PC-9 (cell line): Measurements from ENCODE around the gene RTCA. TPM values are rescaled to one million over a fixed set of nuclear protein-coding genes. Genes with fewer than 3 reads are reported as not detected.
"Not testable (repeated sequence)": the region's sequence is repeated elsewhere in the genome, so short reads cannot be mapped to it uniquely, and the experiment has no call there.

ENCODE experiments used
- BruUV-seq: library from RNA; stranded (reverse); fragments of 400-500 nt; replicated peaks from 2 replicates; lab custom pipeline; 2021; lab: Mats Ljungman, UMichigan
- CTCF ChIA-PET: fragments of 300-600 bp; sonication (Branson Sonifier 250); formaldehyde crosslinking; loops from one replicate; lab custom pipeline; 2022; ENCODE audit warnings: antibody characterized with exemption; lab: Charles Lee
- POLR2A ChIA-PET: fragments of 300-600 bp; sonication (Branson Sonifier 250); formaldehyde crosslinking; loops from one replicate; lab custom pipeline; 2022; ENCODE audit warnings: antibody characterized with exemption; ENCODE audit not compliant: unreplicated experiment; lab: Charles Lee
- DNase-seq, 2 experiments: peaks; one replicate each; pipeline versions ENCODE4 v3.0.0 to v3.0.0-alpha.2; 2015 to 2022; ENCODE audit warnings: mixed read lengths in 1 of 2
- H2AFZ ChIP-seq: fragments of 200-600 bp; sonication (generic); 2 replicates; pipeline ENCODE4 v1.8.1; 2017; ENCODE audit warnings: antibody characterized with exemption
- H3F3A ChIP-seq: fragments of 200-600 bp; sonication (generic); 2 replicates; pipeline ENCODE4 v1.8.1; 2017; ENCODE audit warnings: antibody characterized with exemption, mild to moderate bottlenecking, low read depth; ENCODE audit not compliant: insufficient read depth
- H3K27ac ChIP-seq: fragments of 200-600 bp; sonication (generic); 2 replicates; pipeline ENCODE4 v1.6.1; 2016; ENCODE audit warnings: mixed run types
- H3K27me3 ChIP-seq: fragments of 200-600 bp; sonication (generic); 2 replicates; pipeline ENCODE4 v1.6.1; 2016; ENCODE audit warnings: low read depth, mixed run types; ENCODE audit not compliant: insufficient read depth
- H3K36me3 ChIP-seq: fragments of 200-600 bp; sonication (generic); 2 replicates; pipeline ENCODE4 v1.6.1; 2016; ENCODE audit warnings: low read depth, mixed run types
- H3K4me1 ChIP-seq: fragments of 200-600 bp; sonication (generic); replicated peaks from 2 replicates; pipeline ENCODE4 v1.6.1; 2016; ENCODE audit warnings: mixed run types; ENCODE audit not compliant: insufficient read depth
- H3K4me2 ChIP-seq: fragments of 200-600 bp; sonication (generic); 2 replicates; pipeline ENCODE4 v1.6.1; 2017; ENCODE audit warnings: mixed run types
- H3K4me3 ChIP-seq: fragments of 200-600 bp; sonication (generic); 2 replicates; pipeline ENCODE4 v1.6.1; 2016; ENCODE audit warnings: mixed run types
- H3K79me2 ChIP-seq: fragments of 200-600 bp; sonication (generic); 2 replicates; pipeline ENCODE4 v1.6.1; 2017; ENCODE audit warnings: low read depth, mixed run types
- H3K9me2 ChIP-seq: fragments of 200-600 bp; sonication (generic); 2 replicates; pipeline ENCODE4 v1.8.1; 2017; ENCODE audit warnings: mild to moderate bottlenecking; ENCODE audit not compliant: insufficient read depth
- H3K9me3 ChIP-seq: fragments of 200-600 bp; sonication (generic); 2 replicates; pipeline ENCODE4 v1.8.1; 2016; ENCODE audit warnings: low read depth; ENCODE audit not compliant: insufficient read depth
- H4K20me1 ChIP-seq: fragments of 200-600 bp; sonication (generic); 2 replicates; pipeline ENCODE4 v1.8.1; 2017; ENCODE audit not compliant: insufficient read depth
- CTCF ChIP-seq: fragments of 200-600 bp; sonication (generic); conservative IDR thresholded peaks from 2 replicates; pipeline ENCODE4 v1.6.1; 2017; ENCODE audit warnings: mixed run types, antibody characterized with exemption, mild to moderate bottlenecking, moderate library complexity
- EZH2 ChIP-seq: fragments of 200-600 bp; sonication (generic); IDR thresholded peaks from 2 replicates; pipeline ENCODE4 v1.8.0; 2017; ENCODE audit warnings: antibody characterized with exemption, low read depth
- intact Hi-C: fragments of 100-400 bp; cut with micrococcal nuclease; formaldehyde crosslinking; loops from one replicate; pipeline ENCODE4 v1.10.0; 2022; ENCODE audit not compliant: unreplicated experiment
- total RNA-seq: library from RNA; stranded (reverse); gene quantifications from 2 replicates; pipeline ENCODE4 v1.2.3, GENCODE V29; 2021

The RTCA gene
- total RNA-seq, 1 experiment from 2014 or later, result 38.1 TPM

GRCh38 chr1:100323419-100324106, 57.5 kb downstream of the RTCA start:
- Histone ChIP-seq H3K9me2 (no peaks in the 10 kb centered on the region), H3K79me2 (no peaks in the 10 kb centered on the region), H3K4me2 (no peak overlapping the region), H3K9me3 (no peaks in the 10 kb centered on the region), H3K27me3 (no peaks in the 10 kb centered on the region), H3K36me3 (no peaks in the 10 kb centered on the region), H2AFZ (peak overlapping the region; percentile 69; the same call in 1 of the 2 replicates), H4K20me1 (no peaks in the 10 kb centered on the region), H3K4me1 (peaks cover 15% of the 10 kb centered on the region), H3F3A (no peaks in the 10 kb centered on the region), H3K27ac (no peak overlapping the region), H3K4me3 (no peak overlapping the region)
- no TSS peak for BruUV-seq
- ChIA-PET CTCF (no interaction called here), POLR2A (no interaction called here)
- TF ChIP-seq CTCF, result no peak
- TF ChIP-seq EZH2, result no peak
- intact Hi-C loops, result no loop called here
- DNase-seq, result no peak

GRCh38 chr1:100325415-100326324, 59.7 kb downstream of the RTCA start:
- Histone ChIP-seq H3K4me3 (no peak overlapping the region), H3K79me2 (no peaks in the 10 kb centered on the region), H3K4me2 (peak overlapping the region; percentile 21), H3K4me1 (peaks cover 15% of the 10 kb centered on the region), H3K27me3 (no peaks in the 10 kb centered on the region), H3K36me3 (no peaks in the 10 kb centered on the region), H3F3A (no peaks in the 10 kb centered on the region), H3K27ac (no peak overlapping the region), H4K20me1 (no peaks in the 10 kb centered on the region), H2AFZ (no peak overlapping the region; the same call in 1 of the 2 replicates), H3K9me2 (no peaks in the 10 kb centered on the region), H3K9me3 (no peaks in the 10 kb centered on the region)
- no TSS peak for BruUV-seq
- no peak for TF ChIP-seq CTCF
- ChIA-PET CTCF (interaction anchor here (0.5 kb wide), 1 partner anchor 640 kb away, joined by 4 read pairs; no protein-coding TSS in a partner anchor), POLR2A (no interaction called here)
- peak in 1 of 2 experiments; percentile 51 for DNase-seq
- intact Hi-C loops, result no loop called here

GRCh38 chr1:100326325-100326670, 60.3 kb downstream of the RTCA start:
- BruUV-seq, H3K4me3 ChIP-seq, intact Hi-C loops, H3K27ac ChIP-seq, H4K20me1 ChIP-seq, H3K27me3 ChIP-seq, H3K4me2 ChIP-seq, H3F3A ChIP-seq, DNase-seq, H3K9me2 ChIP-seq, H3K9me3 ChIP-seq, H3K36me3 ChIP-seq, H3K79me2 ChIP-seq, CTCF ChIA-PET, POLR2A ChIA-PET, H2AFZ ChIP-seq: not testable (repeated sequence)
- H3K4me1 ChIP-seq, result peaks cover 15% of the 10 kb centered on the region
